ENCODE results near the gene U2SURP.

- no peak for TF ChIP-seq EZH2phosphoT487 (IDR thresholded peaks at IDR 0.05; ENCODE audit: insufficient read depth, low read depth)
- TF ChIP-seq EZH2 (IDR thresholded peaks at IDR 0.05; ENCODE audit: insufficient read depth, poor library complexity, severe bottlenecking) = no peak
Measured at GRCh38 chr3:142997330-142997729, 4.0 kb upstream of the U2SURP start.

Measured in GM23248 (cell line).